Activated CD8-positive, alpha-beta memory T cell treated with anti-CD3 and anti-CD28 coated beads, Interleukin-2, amount 10 ng/mL, durations not matched to agents 7 days and 5 days (primary cell): ENCODE data around the gene MACO1. TPM values are rescaled to one million over a fixed set of nuclear protein-coding genes. Genes with fewer than 3 reads are reported as not detected.
A peak's percentile ranks its signal among the peaks of the same experiment; 100 is the strongest.
"Not testable (repeated sequence)": the region's sequence is repeated elsewhere in the genome, so short reads cannot be mapped to it uniquely, and the experiment has no call there.

Experiments
- ATAC-seq: fragments of 150-1000 bp; cut with Tn5 transposase; one replicate; pipeline ENCODE4 v1.10.0; 2021; ENCODE audit warnings: moderate library complexity
- CTCF ChIA-PET: fragments of 350-600 bp; sonication (Branson Sonifier 250); formaldehyde crosslinking; loops from one replicate; lab custom pipeline; 2021; ENCODE audit warnings: antibody characterized with exemption; lab: Charles Lee
- DNase-seq: peaks from one replicate; pipeline ENCODE4 v3.0.0-alpha.2; 2020
- H3K27ac Mint-ChIP-seq: one replicate; pipeline ENCODE4 v1.8.0; 2021; ENCODE audit warnings: mild to moderate bottlenecking, mixed read lengths
- H3K27me3 Mint-ChIP-seq: one replicate; pipeline ENCODE4 v1.8.0; 2021; ENCODE audit warnings: mixed read lengths
- H3K36me3 Mint-ChIP-seq: one replicate; pipeline ENCODE4 v1.8.0; 2021; ENCODE audit warnings: mild to moderate bottlenecking, mixed read lengths
- H3K4me1 Mint-ChIP-seq: one replicate; pipeline ENCODE4 v1.8.0; 2021; ENCODE audit warnings: mixed read lengths
- H3K4me3 Mint-ChIP-seq: one replicate; pipeline ENCODE4 v1.8.0; 2021; ENCODE audit warnings: mild to moderate bottlenecking, moderate library complexity, mixed read lengths
- H3K9me3 Mint-ChIP-seq: one replicate; pipeline ENCODE4 v1.8.0; 2022; ENCODE audit warnings: low read depth, mixed read lengths
- total RNA-seq, 2 experiments: library from RNA; stranded (reverse); gene quantifications; one replicate each; pipeline ENCODE4 v1.2.3, GENCODE V29; 2021

MACO1 gene
- total RNA-seq, 2 experiments from 2014 or later, result 13.0 to 15.7 TPM

DNA sequence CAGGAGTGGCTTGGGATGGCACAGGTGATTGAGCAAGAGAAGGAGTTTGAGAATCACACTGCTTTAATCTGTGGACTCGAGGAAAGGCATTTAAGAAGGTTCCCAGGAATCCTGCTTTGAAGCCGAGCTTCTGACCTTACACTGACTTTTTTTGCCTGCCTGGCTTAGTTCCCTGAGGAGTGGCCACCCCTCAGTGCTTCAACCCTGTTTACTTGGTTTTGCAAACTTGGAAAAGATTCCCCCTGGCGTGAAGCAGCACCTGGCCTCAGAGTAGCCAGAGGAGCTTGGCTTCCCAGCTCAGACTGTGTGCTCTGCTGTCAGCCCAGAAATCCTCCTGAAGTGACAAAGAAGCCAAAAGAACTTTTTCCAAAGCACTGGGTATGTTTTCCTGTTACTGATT lies 64.3 kb downstream of the MACO1 start:
- no peaks in the 10 kb centered on the region for H3K27me3 Mint-ChIP-seq
- peaks cover 15% of the 10 kb centered on the region for H3K36me3 Mint-ChIP-seq

DNA sequence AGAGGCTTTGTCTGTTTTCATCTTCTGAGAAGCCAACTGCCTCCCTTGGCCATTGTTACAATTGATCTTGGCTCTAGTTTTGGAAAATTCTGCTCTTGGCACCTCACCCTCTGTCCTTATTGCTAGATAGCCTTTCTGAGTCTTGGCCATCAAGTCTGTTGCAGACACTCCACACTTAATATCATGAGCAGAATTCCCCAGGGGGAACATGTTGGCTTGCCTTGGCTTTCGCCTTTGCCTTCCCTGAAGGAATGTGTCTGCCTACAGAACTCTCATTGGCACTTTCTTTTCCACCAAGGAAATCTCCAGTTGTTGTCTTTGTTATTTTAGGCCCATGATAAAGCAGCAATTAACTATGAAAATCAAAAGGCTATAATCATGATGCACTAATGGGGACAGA lies 70.0 kb downstream of the MACO1 start:
- ATAC-seq (no peak), DNase-seq (no peak)
- peaks cover 5% of the 10 kb centered on the region for H3K4me1 Mint-ChIP-seq
- H3K36me3 Mint-ChIP-seq, result peaks cover 4% of the 10 kb centered on the region
- H3K27me3 Mint-ChIP-seq, result no peaks in the 10 kb centered on the region
- no peaks in the 10 kb centered on the region for H3K9me3 Mint-ChIP-seq
- H3K4me3 Mint-ChIP-seq, result no peak overlapping the region
- CTCF ChIA-PET, result interaction anchor here (0.6 to 1.9 kb wide), 2 partner anchors 13 to 50 kb away, joined by 3 to 9 read pairs; no protein-coding TSS in a partner anchor
- H3K27ac Mint-ChIP-seq, result no peak overlapping the region

More for the DNA sequence above, 64.3 kb downstream of the MACO1 start:
- H3K4me1 Mint-ChIP-seq, result peaks cover 5% of the 10 kb centered on the region
- H3K9me3 Mint-ChIP-seq, result no peaks in the 10 kb centered on the region
- CTCF ChIA-PET, result interaction anchor here (2.0 kb wide), 1 partner anchor 12 kb away, joined by 4 read pairs; no protein-coding TSS in a partner anchor
- H3K27ac Mint-ChIP-seq, result no peak overlapping the region
- no peak overlapping the region for H3K4me3 Mint-ChIP-seq
- no peak for ATAC-seq
- no peak for DNase-seq

DNA sequence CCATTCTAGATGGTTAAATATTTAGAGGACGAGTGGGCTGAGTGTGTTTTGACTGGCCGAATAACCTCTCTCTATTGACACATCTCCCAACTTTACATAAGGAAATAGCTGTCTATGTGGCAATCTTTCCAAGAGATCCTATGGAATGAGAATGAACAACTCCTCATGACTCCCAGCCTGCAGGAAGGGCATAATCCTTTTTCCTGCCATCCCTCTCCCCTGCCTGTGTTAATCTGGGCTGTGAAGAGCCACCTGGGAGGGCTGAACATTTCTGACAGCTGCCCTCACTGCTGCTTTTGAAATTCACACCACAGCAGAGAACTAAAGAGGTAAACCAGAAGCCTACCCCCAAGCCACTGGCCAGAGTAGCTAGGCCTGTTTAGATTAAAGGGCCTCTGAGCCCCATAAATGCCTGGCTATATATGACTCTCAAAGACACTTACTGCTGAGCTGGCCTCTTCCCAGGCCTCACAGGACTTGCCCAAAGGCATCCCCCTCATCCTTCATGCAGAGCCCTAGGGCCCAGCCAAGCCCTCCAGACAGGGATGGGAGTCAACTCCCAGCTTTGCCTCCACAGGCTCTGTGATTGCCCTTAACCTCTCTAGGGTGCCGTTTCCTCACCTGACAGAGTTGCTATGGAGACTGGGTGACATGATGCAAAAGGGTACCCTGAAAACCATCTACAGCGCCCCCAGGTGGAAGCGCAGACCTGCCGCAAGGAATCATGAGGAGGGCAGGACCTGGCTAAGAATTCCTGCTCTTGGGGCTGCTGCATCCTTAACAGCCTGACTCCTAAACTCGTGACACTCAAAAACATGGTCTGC lies 70.8 kb downstream of the MACO1 start:
- H3K27ac Mint-ChIP-seq, result no peak overlapping the region
- peaks cover 3% of the 10 kb centered on the region for H3K27me3 Mint-ChIP-seq
- peaks cover 3% of the 10 kb centered on the region for H3K36me3 Mint-ChIP-seq
- no peaks in the 10 kb centered on the region for H3K9me3 Mint-ChIP-seq
- DNase-seq, result no peak
- CTCF ChIA-PET, result interaction anchor here (0.6 to 2.8 kb wide), 5 partner anchors 14 to 118 kb away, joined by 3 to 16 read pairs (median 3); no protein-coding TSS in a partner anchor
- no peak for ATAC-seq
- peaks cover 10% of the 10 kb centered on the region for H3K4me1 Mint-ChIP-seq
- H3K4me3 Mint-ChIP-seq, result no peak overlapping the region

DNA sequence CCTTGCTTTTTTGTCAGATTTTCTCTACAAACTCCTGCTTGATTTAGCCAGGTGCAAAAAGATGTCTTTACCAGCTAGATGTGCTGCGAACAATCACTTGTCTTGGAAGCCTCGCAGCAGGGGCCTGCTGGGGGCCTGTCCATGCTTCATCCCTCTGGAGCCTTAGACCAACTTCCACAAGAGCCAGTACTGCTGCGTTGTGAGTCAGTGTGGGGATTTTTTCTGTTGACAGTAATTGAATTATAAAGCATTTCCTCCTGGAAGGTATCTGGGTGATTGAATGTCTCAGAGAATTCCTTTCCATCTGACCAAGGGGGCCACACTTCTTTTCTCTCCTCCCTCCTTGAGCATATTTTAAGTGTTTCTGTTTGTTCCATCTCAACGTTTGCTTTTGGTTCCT lies 72.3 kb downstream of the MACO1 start:
- Mint-ChIP-seq H3K4me1 (peaks cover 6% of the 10 kb centered on the region), H3K27me3 (peaks cover 7% of the 10 kb centered on the region), H3K9me3 (no peaks in the 10 kb centered on the region), H3K36me3 (peaks cover 2% of the 10 kb centered on the region), H3K4me3 (no peak overlapping the region), H3K27ac (no peak overlapping the region)
- CTCF ChIA-PET, result interaction anchor here (0.8 to 2.8 kb wide), 4 partner anchors 11 to 106 kb away, joined by 3 to 16 read pairs (median 4); no protein-coding TSS in a partner anchor
- ATAC-seq (no peak), DNase-seq (no peak)

DNA sequence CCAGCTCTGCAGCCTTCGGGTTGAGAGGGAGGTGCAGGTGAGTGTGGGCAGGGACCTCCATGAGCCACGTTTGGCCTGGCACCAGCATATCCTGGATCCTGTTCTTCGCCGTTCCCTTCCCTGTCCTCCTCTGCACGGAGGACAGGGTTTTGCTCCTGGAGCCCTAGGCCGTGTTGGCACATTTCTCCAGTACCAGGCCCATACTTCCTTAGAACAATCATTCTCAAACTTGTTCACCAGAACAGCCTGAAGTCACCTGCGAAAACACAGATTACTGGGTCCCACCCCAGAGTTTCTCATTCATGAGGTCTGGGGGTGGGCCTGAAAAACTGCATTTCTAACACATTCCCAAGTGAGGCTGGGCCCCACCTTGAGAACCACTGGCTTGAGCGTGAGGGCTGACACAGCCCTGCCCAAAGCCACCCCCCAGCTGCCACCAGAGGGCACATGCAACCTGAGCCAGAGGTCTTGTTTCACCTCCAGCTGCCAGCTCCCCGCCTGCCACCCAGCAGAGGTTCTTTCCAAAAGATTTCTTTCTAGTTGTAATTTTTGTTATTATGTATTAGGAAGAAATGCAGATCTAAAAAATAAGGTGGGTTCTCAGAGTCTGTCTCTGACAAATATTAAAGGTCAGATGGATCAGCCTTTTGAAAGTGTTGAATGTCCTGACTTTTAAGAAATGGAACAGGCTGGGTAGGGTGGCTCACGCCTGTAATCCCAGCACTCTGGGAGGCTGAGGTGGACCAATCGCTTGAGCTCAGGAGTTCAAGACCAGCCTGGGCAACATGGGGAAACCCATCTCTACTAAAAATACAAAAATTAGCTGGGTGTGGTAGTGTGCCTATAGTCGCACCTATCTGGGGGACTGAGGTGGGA lies 73.1 kb downstream of the MACO1 start:
- peak; percentile 66 for DNase-seq
- H3K27ac Mint-ChIP-seq, result no peak overlapping the region
- no peaks in the 10 kb centered on the region for H3K9me3 Mint-ChIP-seq
- H3K36me3 Mint-ChIP-seq, result peaks cover 2% of the 10 kb centered on the region
- ATAC-seq, result peak; percentile 75
- H3K4me3 Mint-ChIP-seq, result no peak overlapping the region
- CTCF ChIA-PET, result interaction anchor here (0.7 to 2.8 kb wide), 8 partner anchors 10 to 297 kb away, joined by 3 to 16 read pairs (median 3); no protein-coding TSS in a partner anchor
- peaks cover 7% of the 10 kb centered on the region for H3K27me3 Mint-ChIP-seq
- H3K4me1 Mint-ChIP-seq, result peaks cover 6% of the 10 kb centered on the region

DNA sequence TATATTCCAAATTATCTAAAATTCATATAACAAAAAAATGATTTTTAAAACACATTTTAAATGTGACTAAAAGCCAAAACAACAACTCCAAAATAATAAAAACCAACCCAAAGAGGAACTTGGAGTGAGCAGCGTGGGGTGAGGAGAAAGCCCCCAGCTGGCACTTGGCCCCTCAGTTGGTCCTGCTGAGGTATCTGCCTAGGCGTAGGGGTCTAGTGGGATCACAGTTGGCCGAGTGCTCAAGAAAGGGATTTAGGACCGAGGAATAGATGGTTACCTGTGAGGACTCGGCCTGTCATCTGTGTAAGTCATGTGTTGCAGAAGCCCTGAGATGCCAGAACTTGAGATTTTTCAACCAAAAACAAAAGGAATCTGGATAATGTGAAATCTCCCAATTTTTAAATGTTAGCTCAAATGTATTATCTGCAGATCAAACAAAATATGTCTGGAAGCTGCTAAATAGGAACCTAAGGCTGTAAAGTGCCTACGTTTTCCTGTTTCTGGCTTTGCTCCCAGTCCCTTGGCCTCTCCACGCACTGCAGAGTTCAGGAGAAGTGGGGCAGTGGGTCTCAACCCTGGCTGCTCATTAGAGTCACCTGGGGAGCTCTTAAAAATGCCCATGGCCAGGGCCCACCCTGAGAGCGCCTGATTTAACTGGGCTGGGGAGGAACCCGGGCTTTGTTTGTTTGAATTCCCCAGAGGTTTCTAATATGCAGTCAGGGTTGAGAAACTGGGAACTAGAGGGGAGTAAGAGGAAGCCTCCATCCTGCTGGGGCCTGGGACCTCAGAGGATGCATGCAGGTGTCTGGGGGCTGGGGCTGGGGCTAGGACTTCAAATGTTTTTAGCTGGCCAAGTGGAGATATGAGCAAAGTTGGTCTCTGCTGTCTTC lies 74.3 kb downstream of the MACO1 start:
- CTCF ChIA-PET, result interaction anchor here (1.3 to 1.4 kb wide), 3 partner anchors 8 to 18 kb away, joined by 3 to 5 read pairs (median 5); no protein-coding TSS in a partner anchor
- Mint-ChIP-seq H3K36me3 (no peaks in the 10 kb centered on the region), H3K4me1 (peaks cover 6% of the 10 kb centered on the region), H3K27ac (no peak overlapping the region), H3K27me3 (peaks cover 7% of the 10 kb centered on the region), H3K9me3 (no peaks in the 10 kb centered on the region), H3K4me3 (no peak overlapping the region)
- no peak for DNase-seq
- no peak for ATAC-seq

DNA sequence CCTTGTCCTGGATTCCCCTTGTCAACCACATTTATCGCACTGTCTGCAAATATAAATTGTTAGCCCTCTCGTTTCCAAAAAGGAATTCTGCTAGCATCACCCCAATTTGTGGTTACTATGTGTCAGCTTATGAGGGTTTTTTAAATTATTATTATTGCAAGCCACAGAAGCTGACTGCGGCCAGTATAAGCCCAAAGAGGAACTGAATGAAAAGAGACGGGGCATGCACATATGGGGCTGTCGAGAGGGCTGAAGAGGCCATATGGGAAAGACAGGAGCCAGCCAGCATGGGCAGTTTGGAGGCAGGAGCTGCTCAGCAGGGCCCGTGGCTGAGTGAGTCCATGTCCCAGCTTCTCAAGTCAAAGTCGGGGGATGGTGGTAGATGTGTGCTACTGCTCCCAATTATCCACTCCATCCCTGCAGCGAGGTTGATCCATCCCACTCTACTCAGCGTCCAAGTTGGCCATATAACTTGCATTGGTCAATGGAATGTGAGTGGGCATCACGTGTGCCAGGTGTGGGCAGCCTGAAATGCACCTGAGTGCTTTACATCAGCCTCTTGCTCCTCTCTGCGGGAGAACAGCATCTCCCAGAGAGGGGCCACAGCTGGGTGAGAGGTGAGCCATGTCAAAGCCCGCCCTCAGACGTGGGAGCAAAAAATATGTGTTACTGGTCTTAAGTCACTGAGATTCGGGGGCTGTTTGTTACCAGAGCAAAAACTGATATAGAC lies 75.1 kb downstream of the MACO1 start:
- CTCF ChIA-PET, result interaction anchor here (1.4 kb wide), 1 partner anchor 19 kb away, joined by 5 read pairs; no protein-coding TSS in a partner anchor
- Mint-ChIP-seq H3K4me3 (no peak overlapping the region), H3K36me3 (no peaks in the 10 kb centered on the region), H3K27ac (no peak overlapping the region), H3K27me3 (peaks cover 7% of the 10 kb centered on the region), H3K9me3 (no peaks in the 10 kb centered on the region), H3K4me1 (peaks cover 6% of the 10 kb centered on the region)
- DNase-seq (no peak), ATAC-seq (no peak)

DNA sequence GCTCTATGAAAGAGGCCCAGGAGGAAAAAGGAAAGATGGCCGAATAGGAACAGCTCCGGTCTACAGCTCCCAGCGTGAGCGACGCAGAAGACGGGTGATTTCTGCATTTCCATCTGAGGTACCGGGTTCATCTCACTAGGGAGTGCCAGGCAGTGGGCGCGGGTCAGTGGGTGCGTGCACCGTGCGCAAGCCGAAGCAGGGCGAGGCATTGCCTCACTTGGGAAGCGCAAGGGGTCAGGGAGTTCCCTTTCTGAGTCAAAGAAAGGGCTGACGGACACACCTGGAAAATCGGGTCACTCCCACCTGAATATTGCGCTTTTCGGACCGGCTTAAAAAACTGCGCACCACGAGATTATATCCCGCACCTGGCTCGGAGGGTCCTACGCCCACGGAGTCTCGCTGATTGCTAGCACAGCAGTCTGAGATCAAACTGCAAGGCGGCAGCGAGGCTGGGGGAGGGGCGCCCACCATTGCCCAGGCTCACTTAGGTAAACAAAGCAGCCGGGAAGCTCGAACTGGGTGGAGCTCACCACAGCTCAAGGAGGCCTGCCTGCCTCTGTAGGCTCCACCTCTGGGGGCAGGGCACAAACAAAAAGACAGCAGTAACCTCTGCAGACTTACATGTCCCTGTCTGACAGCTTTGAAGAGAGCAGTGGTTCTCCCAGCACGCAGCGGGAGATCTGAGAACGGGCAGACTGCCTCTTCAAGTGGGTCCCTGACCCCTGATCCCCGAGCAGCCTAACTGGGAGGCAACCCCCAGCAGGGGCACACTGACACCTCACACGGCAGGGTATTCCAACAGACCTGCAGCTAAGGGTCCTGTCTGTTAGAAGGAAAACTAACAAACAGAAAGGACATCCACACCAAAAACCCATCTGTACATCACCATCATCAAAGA lies 76.1 kb downstream of the MACO1 start:
- not testable (repeated sequence) for ATAC-seq, H3K27ac Mint-ChIP-seq, H3K9me3 Mint-ChIP-seq, H3K4me3 Mint-ChIP-seq, H3K36me3 Mint-ChIP-seq, DNase-seq, H3K4me1 Mint-ChIP-seq, H3K27me3 Mint-ChIP-seq
- CTCF ChIA-PET, result interaction anchor here (1.4 kb wide), 1 partner anchor 20 kb away, joined by 5 read pairs; no protein-coding TSS in a partner anchor

DNA sequence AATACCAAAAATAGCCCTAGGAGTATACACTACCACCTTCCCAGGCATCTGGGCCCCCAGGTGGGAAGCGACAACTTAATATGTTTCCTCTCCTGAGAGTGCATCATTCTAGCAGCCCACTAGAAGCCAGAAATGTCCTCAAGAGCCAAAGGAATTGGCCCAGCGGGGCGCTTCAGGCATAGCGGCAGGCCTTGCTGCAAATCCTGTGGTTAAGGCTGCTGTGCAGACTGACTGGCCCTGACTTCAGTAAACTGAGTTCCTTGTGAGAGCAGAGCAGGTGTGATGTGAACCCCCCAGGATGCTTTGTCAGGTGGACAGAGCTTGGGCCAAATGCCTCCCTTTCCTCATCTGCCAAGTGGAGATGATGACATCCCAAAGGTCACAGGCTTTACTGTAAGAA lies 83.0 kb downstream of the MACO1 start:
- DNase-seq (no peak), ATAC-seq (no peak)
- no peaks in the 10 kb centered on the region for H3K4me1 Mint-ChIP-seq
- peaks cover 2% of the 10 kb centered on the region for H3K27me3 Mint-ChIP-seq
- no peak overlapping the region for H3K4me3 Mint-ChIP-seq
- CTCF ChIA-PET, result interaction anchor here (1.3 to 1.5 kb wide), 3 partner anchors 10 to 296 kb away, joined by 3 to 5 read pairs (median 5); no protein-coding TSS in a partner anchor
- no peaks in the 10 kb centered on the region for H3K36me3 Mint-ChIP-seq
- H3K9me3 Mint-ChIP-seq, result no peaks in the 10 kb centered on the region
- H3K27ac Mint-ChIP-seq, result no peak overlapping the region

DNA sequence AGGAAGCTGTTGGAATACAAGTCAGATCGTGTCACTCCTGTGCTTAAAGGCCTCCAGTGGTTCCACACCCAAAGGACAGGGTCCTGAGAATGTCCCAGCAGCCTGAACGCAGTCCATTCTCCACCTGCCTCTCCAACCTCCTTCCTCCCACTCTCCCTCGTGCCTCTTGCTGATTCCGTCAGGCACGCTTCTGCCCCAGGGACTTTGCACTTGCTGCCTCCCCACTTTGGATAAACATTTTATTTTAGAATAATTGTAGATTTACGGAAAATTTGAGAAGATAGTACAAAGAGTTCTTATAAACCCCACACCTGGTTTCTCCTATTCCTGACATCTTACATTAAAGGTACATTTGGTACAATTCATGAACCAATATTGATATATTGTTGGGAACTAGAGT lies 84.3 kb downstream of the MACO1 start:
- Mint-ChIP-seq H3K4me1 (no peaks in the 10 kb centered on the region), H3K9me3 (no peaks in the 10 kb centered on the region), H3K27ac (no peak overlapping the region), H3K36me3 (no peaks in the 10 kb centered on the region), H3K4me3 (no peak overlapping the region), H3K27me3 (peaks cover 2% of the 10 kb centered on the region)
- CTCF ChIA-PET, result no interaction called here
- ATAC-seq (no peak), DNase-seq (no peak)

DNA sequence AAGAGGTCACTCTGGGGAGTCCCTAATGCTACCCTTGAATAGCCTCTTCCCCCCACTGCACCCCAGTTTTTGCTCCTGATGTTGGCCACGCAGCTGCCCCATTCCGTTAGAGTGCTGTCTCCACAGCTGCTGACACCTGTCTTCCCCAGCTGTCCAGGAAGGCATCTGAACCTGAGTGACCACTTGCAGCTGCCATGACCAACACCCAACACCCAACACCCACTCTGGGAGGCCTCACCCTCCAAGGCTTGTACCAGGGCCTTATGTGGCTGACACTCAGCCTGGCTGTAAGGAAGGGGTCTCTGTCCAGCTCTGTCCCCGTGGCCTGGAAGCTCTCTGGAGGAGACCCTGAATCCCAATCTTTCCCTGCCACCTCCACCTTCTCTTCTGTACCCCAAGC lies 86.0 kb downstream of the MACO1 start:
- DNase-seq (no peak), ATAC-seq (no peak)
- CTCF ChIA-PET, result interaction anchor here (1.6 to 1.7 kb wide), 2 partner anchors 12 to 92 kb away, joined by 3 read pairs; no protein-coding TSS in a partner anchor
- H3K4me1 Mint-ChIP-seq, result no peaks in the 10 kb centered on the region
- no peak overlapping the region for H3K27ac Mint-ChIP-seq
- H3K27me3 Mint-ChIP-seq, result peaks cover 2% of the 10 kb centered on the region
- H3K9me3 Mint-ChIP-seq, result no peaks in the 10 kb centered on the region
- H3K36me3 Mint-ChIP-seq, result no peaks in the 10 kb centered on the region
- no peak overlapping the region for H3K4me3 Mint-ChIP-seq
